Duodenal mucosa (tissue), 2 donors: Measurements from ENCODE around the gene CIDEA.
A peak's percentile ranks its signal among the peaks of the same experiment; 100 is the strongest.

Experiments used
- H3K27ac ChIP-seq: one replicate; pipeline ENCODE4 v1.7.0; 2013; ENCODE audit warnings: low read depth, low read length
- H3K27me3 ChIP-seq, 2 donors: one replicate each; pipeline ENCODE4 v1.7.0; 2013; ENCODE audit warnings: low read length in 2 of 2, control low read depth in 1 of 2; ENCODE audit not compliant: insufficient read depth in 2 of 2, control insufficient read depth in 1 of 2
- H3K36me3 ChIP-seq, 2 donors: one replicate each; pipeline ENCODE4 v1.7.0; 2013; ENCODE audit warnings: low read length in 2 of 2, control low read depth in 1 of 2; ENCODE audit not compliant: insufficient read depth in 2 of 2, control insufficient read depth in 1 of 2
- H3K4me1 ChIP-seq, 2 donors: one replicate each; pipeline ENCODE4 v1.7.0; 2013; ENCODE audit warnings: low read length in 2 of 2, control low read depth in 1 of 2; ENCODE audit not compliant: insufficient read depth in 2 of 2, control insufficient read depth in 1 of 2
- H3K4me3 ChIP-seq, 2 donors: one replicate each; pipeline ENCODE4 v1.7.0; 2013; ENCODE audit warnings: low read length in 2 of 2, low read depth in 1 of 2
- H3K9ac ChIP-seq, 2 donors: one replicate each; pipeline ENCODE4 v1.7.0; 2013; ENCODE audit warnings: low read length in 2 of 2, low read depth in 1 of 2
- H3K9me3 ChIP-seq, 2 donors: one replicate each; pipeline ENCODE4 v1.7.0; 2013; ENCODE audit warnings: low read length in 2 of 2, control low read depth in 1 of 2; ENCODE audit not compliant: control insufficient read depth in 1 of 2

The CIDEA gene

DNA sequence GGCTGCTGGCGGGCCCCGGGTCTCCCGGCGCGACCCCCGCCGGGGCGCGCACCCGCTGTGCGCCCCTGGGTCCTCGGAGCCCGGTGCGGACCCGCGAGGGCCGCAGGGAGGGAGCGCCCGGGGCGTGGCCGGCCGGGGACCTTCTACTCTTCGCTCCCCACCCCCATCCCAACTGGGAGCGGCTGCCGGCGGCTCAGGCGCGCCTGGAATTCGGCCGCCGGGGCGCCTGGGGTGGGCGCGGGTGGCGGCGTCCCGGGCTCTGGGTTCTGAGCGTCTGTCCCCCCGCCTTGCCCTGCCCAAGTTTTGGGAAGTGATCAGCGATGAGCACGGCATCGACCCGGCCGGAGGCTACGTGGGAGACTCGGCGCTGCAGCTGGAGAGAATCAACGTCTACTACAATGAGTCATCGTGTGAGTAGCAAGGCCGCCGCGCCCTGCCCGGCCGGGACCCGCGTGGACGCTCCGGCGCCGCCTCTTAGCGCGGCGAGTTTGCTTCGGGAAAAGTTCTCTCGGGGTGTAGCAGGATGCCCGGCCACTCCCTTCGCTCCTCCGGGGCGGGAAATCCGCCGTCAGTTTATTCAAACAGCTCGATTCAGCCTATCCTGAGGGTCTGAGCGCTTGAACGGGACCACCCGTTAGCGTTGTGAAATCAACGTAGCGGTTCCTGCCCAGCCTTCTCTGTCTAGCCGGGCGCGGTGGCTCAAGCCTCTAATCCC is 54.4 kb downstream of the CIDEA start:
- peak overlapping the region; percentile 82 for H3K27ac ChIP-seq
- peaks cover 3 to 8% of the 10 kb centered on the region in 2 donors for H3K9me3 ChIP-seq
- no peaks in the 10 kb centered on the region for H3K36me3 ChIP-seq
- peaks cover 19 to 27% of the 10 kb centered on the region in 2 donors for H3K27me3 ChIP-seq
- peaks cover 4 to 13% of the 10 kb centered on the region in 2 donors for H3K4me1 ChIP-seq
- peak overlapping the region; percentile 54 to 63 for H3K4me3 ChIP-seq
- H3K9ac ChIP-seq, result peak overlapping the region in 1 of 2 donors; percentile 15

- H3K27me3 ChIP-seq, result peaks cover 19 to 27% of the 10 kb centered on the region in 2 donors
Measured at GRCh38 chr18:12309683-12310198, 55.6 kb downstream of the CIDEA start.

DNA sequence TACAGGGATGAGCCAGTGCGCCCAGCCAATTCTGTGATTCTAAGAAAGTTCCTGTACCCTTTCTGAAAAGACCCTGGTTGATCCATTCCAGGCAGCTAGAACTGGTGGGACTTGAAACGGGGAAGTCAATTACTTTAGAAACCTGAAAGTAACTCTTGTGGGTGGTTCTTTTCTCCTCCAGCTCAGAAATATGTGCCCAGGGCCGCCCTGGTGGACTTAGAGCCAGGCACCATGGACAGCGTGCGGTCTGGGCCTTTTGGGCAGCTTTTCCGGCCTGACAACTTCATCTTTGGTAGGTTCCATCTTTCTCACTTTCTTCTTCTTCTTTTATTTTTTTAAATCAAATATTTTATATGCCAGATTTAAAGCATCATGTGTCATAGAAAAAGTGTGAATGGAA is 56.6 kb downstream of the CIDEA start:
- H3K9me3 ChIP-seq, result peaks cover 3 to 8% of the 10 kb centered on the region in 2 donors
- peaks cover 4 to 13% of the 10 kb centered on the region in 2 donors for H3K4me1 ChIP-seq
- no peak overlapping the region for H3K9ac ChIP-seq
- H3K27me3 ChIP-seq, result peaks cover 19 to 27% of the 10 kb centered on the region in 2 donors
- H3K36me3 ChIP-seq, result no peaks in the 10 kb centered on the region
- H3K4me3 ChIP-seq, result no peak overlapping the region
- H3K27ac ChIP-seq, result no peak overlapping the region

More at GRCh38 chr18:12309683-12310198, 55.6 kb downstream of the CIDEA start:
- H3K36me3 ChIP-seq, result no peaks in the 10 kb centered on the region
- no peak overlapping the region for H3K9ac ChIP-seq
- peaks cover 4 to 13% of the 10 kb centered on the region in 2 donors for H3K4me1 ChIP-seq
- H3K9me3 ChIP-seq, result peaks cover 3 to 8% of the 10 kb centered on the region in 2 donors
- H3K4me3 ChIP-seq, result peak overlapping the region; percentile 54 to 63
- peak overlapping the region; percentile 33 for H3K27ac ChIP-seq

GRCh38 chr18:12312976-12313375 is 58.8 kb downstream of the CIDEA start:
- Histone ChIP-seq H3K36me3 (no peaks in the 10 kb centered on the region), H3K27ac (no peak overlapping the region)

DNA sequence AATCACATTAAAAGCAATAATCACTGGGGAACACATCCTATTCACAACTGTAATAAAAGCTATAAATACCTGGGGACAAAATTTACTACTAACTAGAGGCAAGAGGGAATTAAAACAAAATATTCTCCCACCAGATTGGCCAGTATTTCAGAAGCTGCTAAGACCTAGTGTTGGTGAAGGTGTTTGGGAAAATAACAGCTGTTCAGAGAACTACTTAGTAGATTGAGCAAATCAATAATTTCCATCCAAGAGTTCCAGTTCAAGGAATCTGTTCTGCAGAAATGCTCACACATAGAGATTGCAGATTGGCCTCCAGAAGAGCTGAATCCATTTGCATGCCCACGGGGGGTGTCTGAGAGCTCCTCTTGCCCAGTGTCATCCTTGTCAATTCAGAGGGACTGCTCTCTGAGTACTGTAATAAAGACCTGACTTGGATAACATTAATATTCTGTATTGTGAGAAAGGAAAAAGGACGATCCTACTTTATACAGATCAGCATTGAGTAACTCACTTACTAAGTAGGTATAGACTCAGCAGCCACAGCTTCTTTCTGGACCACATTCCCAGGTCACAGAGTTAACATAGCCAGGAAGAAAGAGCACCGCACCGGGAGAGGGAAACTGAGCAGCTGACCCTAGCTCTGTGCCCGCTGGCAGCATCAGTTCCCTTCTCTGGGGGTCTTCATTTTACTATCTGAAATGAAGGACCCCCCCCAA is 59.5 kb downstream of the CIDEA start:
- H3K4me3 ChIP-seq, result no peak overlapping the region
- H3K4me1 ChIP-seq, result peaks cover 4 to 5% of the 10 kb centered on the region in 2 donors
- no peaks in the 10 kb centered on the region for H3K36me3 ChIP-seq
- H3K27me3 ChIP-seq, result peaks cover 6 to 9% of the 10 kb centered on the region in 2 donors
- no peak overlapping the region for H3K9ac ChIP-seq
- no peak overlapping the region for H3K27ac ChIP-seq
- peaks cover 3 to 8% of the 10 kb centered on the region in 2 donors for H3K9me3 ChIP-seq

More at GRCh38 chr18:12312976-12313375, 58.8 kb downstream of the CIDEA start:
- H3K27me3 ChIP-seq, result peaks cover 6 to 9% of the 10 kb centered on the region in 2 donors
- peaks cover 3 to 8% of the 10 kb centered on the region in 2 donors for H3K9me3 ChIP-seq
- H3K4me1 ChIP-seq, result peaks cover 4 to 8% of the 10 kb centered on the region in 2 donors
- H3K4me3 ChIP-seq, result no peak overlapping the region
- no peak overlapping the region for H3K9ac ChIP-seq

DNA sequence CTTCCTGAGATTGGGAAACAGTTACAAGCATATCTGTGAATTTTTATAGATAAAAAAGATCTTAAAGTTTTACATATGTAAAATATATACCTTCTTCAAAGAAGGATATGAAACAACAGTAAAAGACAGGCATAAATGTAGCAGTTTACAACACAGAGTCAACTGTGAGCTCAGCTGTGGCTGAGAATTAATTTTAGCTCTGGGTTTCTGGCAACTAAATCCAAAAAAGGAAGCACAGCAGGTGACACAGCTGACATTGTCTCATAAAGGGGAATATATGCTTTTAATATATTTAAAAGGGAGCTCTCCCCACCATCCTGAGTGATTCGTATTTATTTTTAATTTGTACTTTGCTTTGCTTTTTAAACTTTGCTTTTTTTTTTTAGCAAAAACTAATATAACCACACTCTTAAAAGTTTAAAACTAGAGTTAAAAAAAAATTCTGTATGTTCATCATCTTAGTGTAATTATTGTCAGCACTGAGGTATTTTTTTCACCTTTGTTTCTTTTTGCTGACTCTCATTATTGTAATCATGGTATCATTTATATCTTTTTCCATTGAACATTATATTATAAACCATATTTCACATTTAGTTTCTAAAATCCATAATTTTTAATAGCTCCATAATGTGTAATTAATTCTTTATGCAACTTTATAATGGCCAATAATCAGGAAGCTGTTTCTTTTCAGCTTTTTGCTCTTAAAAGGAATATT is 60.6 kb downstream of the CIDEA start:
- Histone ChIP-seq H3K9me3 (peaks cover 3 to 8% of the 10 kb centered on the region in 2 donors), H3K9ac (no peak overlapping the region), H3K4me1 (no peaks in the 10 kb centered on the region), H3K4me3 (no peak overlapping the region), H3K27me3 (peaks cover 2 to 3% of the 10 kb centered on the region in 2 donors), H3K27ac (no peak overlapping the region), H3K36me3 (no peaks in the 10 kb centered on the region)

GRCh38 chr18:12315490-12315889 is 61.3 kb downstream of the CIDEA start:
- Histone ChIP-seq H3K9ac (no peak overlapping the region), H3K36me3 (no peaks in the 10 kb centered on the region), H3K9me3 (peaks cover 3 to 8% of the 10 kb centered on the region in 2 donors), H3K27me3 (no peaks in the 10 kb centered on the region), H3K4me3 (no peak overlapping the region), H3K4me1 (no peaks in the 10 kb centered on the region), H3K27ac (no peak overlapping the region)

GRCh38 chr18:12315911-12316310 is 61.8 kb downstream of the CIDEA start:
- peaks cover 0 to 3% of the 10 kb centered on the region in 2 donors for H3K36me3 ChIP-seq
- no peaks in the 10 kb centered on the region for H3K27me3 ChIP-seq
- peaks cover 3 to 8% of the 10 kb centered on the region in 2 donors for H3K9me3 ChIP-seq
- no peak overlapping the region for H3K27ac ChIP-seq
- H3K4me3 ChIP-seq, result no peak overlapping the region
- H3K9ac ChIP-seq, result no peak overlapping the region
- H3K4me1 ChIP-seq, result no peaks in the 10 kb centered on the region

- Histone ChIP-seq H3K4me3 (no peak overlapping the region), H3K36me3 (peaks cover 0 to 9% of the 10 kb centered on the region in 2 donors), H3K27me3 (no peaks in the 10 kb centered on the region), H3K9me3 (no peaks in the 10 kb centered on the region), H3K4me1 (no peaks in the 10 kb centered on the region), H3K27ac (no peak overlapping the region), H3K9ac (no peak overlapping the region)
Measured at GRCh38 chr18:12317664-12318333, 63.6 kb downstream of the CIDEA start.
